HG03135 (cell line): ENCODE results near the gene ARHGAP18.
A peak's percentile ranks its signal among the peaks of the same experiment; 100 is the strongest.

ENCODE experiments used
- ATAC-seq: cut with Tn5 transposase; IDR thresholded peaks from one replicate; pipeline ENCODE4 v1.9.1; 2021; ENCODE audit warnings: mild to moderate bottlenecking, moderate library complexity; ENCODE audit not compliant: unreplicated experiment

ARHGAP18 gene

GRCh38 chr6:129695373-129696027, 14.5 kb downstream of the ARHGAP18 start:
- ATAC-seq: no peak

GRCh38 chr6:129694036-129694435, 15.9 kb downstream of the ARHGAP18 start:
- ATAC-seq: no peak

- ATAC-seq: no peak
Observed at GRCh38 chr6:129692467-129692866, 17.5 kb downstream of the ARHGAP18 start.

GRCh38 chr6:129691709-129692108, 18.3 kb downstream of the ARHGAP18 start:
- ATAC-seq: no peak

- no peak for ATAC-seq
Observed at GRCh38 chr6:129691043-129691640, 18.8 kb downstream of the ARHGAP18 start.

GRCh38 chr6:129686941-129687627, 22.9 kb downstream of the ARHGAP18 start:
- peak; percentile 63 for ATAC-seq

GRCh38 chr6:129685662-129686031, 24.3 kb downstream of the ARHGAP18 start:
- ATAC-seq: no peak

GRCh38 chr6:129684903-129685661, 24.9 kb downstream of the ARHGAP18 start:
- no peak for ATAC-seq

- ATAC-seq: no peak
Observed at GRCh38 chr6:129684323-129684884, 25.6 kb downstream of the ARHGAP18 start.

- ATAC-seq: peak; percentile 89
Observed at GRCh38 chr6:129683601-129684322, 26.2 kb downstream of the ARHGAP18 start.

GRCh38 chr6:129681913-129682205, 28.1 kb downstream of the ARHGAP18 start:
- no peak for ATAC-seq

- no peak for ATAC-seq
Observed at GRCh38 chr6:129680633-129681032, 29.3 kb downstream of the ARHGAP18 start.

- no peak for ATAC-seq
Observed at GRCh38 chr6:129679758-129680157, 30.2 kb downstream of the ARHGAP18 start.

- ATAC-seq: no peak
Observed at GRCh38 chr6:129679275-129679674, 30.7 kb downstream of the ARHGAP18 start.

- no peak for ATAC-seq
Observed at GRCh38 chr6:129678463-129678862, 31.5 kb downstream of the ARHGAP18 start.

GRCh38 chr6:129677620-129678325, 32.2 kb downstream of the ARHGAP18 start:
- ATAC-seq: no peak

- ATAC-seq: no peak
Observed at GRCh38 chr6:129675669-129676472, 34.1 kb downstream of the ARHGAP18 start.

GRCh38 chr6:129673748-129674147, 36.2 kb downstream of the ARHGAP18 start:
- no peak for ATAC-seq

- ATAC-seq: peak; percentile 80
Observed at GRCh38 chr6:129672881-129673631, 36.9 kb downstream of the ARHGAP18 start.
